ENCODE data around the gene RNF17.

DNA sequence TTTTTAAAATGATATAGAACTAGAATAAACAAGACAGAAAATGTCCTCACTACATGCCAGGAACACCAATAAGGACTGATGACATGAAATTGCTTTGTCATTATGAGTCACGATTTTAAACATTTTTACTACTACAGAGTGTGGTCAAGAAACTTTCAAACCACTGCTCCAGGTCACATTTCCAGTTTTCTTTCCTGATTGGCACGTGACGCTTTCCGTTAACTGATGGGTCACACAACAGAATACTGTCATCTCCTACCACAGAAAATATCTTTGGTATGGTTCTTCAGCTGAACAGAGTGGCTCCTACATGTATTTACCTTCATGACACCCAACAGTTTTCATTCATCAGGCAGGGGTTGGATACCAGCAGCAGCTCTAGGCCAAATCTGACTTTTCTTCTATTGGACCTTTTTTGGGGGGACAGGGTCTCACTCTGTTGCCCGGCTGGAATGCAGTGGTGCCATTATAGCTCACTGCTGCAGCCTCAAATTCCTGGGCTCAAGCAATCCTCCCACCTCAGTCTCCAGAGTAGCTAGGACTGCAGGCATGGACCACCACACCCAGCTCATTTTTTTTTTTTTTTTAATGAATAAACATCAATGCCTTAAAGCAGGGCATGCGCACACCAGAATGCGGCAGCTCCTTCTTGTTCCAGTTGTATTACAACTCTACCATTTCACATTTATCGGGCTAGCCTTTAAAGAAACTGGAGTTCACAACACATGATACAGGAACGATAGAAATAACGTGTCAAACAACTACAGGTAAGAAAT lies 147.4 kb downstream of the RNF17 start:
- TF ChIP-seq CTCF (IDR thresholded peaks at IDR 0.05): no peak
- TF ChIP-seq ZFX (IDR thresholded peaks at IDR 0.05; ENCODE audit: borderline replicate concordance): no peak
